Activated T-cell treated with anti-CD3 and anti-CD28 coated beads for 1 hour (primary cell): ENCODE results near the gene EEIG2.
"Not testable (repeated sequence)": the region's sequence is repeated elsewhere in the genome, so short reads cannot be mapped to it uniquely, and the experiment has no call there.

Experiments used
- DNase-seq: peaks from one replicate; pipeline ENCODE4 v3.0.0-alpha.2; 2020; ENCODE audit warnings: low read depth

The EEIG2 gene

GRCh38 chr1:108547493-108547892 lies 12.4 kb upstream of the EEIG2 start:
- DNase-seq: not testable (repeated sequence)

- no peak for DNase-seq
These were observed 8.6 kb upstream of the EEIG2 start for GRCh38 chr1:108551137-108551862.

GRCh38 chr1:108553905-108554304 lies 6.0 kb upstream of the EEIG2 start:
- no peak for DNase-seq

GRCh38 chr1:108554682-108555427 lies 5.0 kb upstream of the EEIG2 start:
- no peak for DNase-seq

GRCh38 chr1:108556066-108556465 lies 3.8 kb upstream of the EEIG2 start:
- DNase-seq: no peak

GRCh38 chr1:108556499-108556898 lies 3.4 kb upstream of the EEIG2 start:
- no peak for DNase-seq

GRCh38 chr1:108557296-108557695 lies 2.6 kb upstream of the EEIG2 start:
- DNase-seq: no peak

GRCh38 chr1:108560189-108560873 lies 431 bp downstream of the EEIG2 start:
- peak; percentile 15 for DNase-seq

- peak; percentile 13 for DNase-seq
These were observed 1.1 kb downstream of the EEIG2 start for GRCh38 chr1:108560874-108561459.

- peak; percentile 73 for DNase-seq
These were observed 1.9 kb downstream of the EEIG2 start for GRCh38 chr1:108561689-108562326.

- no peak for DNase-seq
These were observed 3.9 kb downstream of the EEIG2 start for GRCh38 chr1:108563808-108564207.

GRCh38 chr1:108565081-108565480 lies 5.2 kb downstream of the EEIG2 start:
- DNase-seq: no peak

- no peak for DNase-seq
These were observed 5.6 kb downstream of the EEIG2 start for GRCh38 chr1:108565512-108565911.

- no peak for DNase-seq
These were observed 8.7 kb downstream of the EEIG2 start for GRCh38 chr1:108568589-108568988.

- DNase-seq: no peak
These were observed 9.3 kb downstream of the EEIG2 start for GRCh38 chr1:108569097-108569728.

- no peak for DNase-seq
These were observed 10.2 kb downstream of the EEIG2 start for GRCh38 chr1:108570128-108570527.

- no peak for DNase-seq
These were observed 11.1 kb downstream of the EEIG2 start for GRCh38 chr1:108570998-108571401.

- DNase-seq: no peak
These were observed 12.3 kb downstream of the EEIG2 start for GRCh38 chr1:108572182-108572581.

GRCh38 chr1:108573183-108573582 lies 13.3 kb downstream of the EEIG2 start:
- no peak for DNase-seq

- DNase-seq: no peak
These were observed 14.1 kb downstream of the EEIG2 start for GRCh38 chr1:108574008-108574407.

GRCh38 chr1:108575375-108575774 lies 15.5 kb downstream of the EEIG2 start:
- no peak for DNase-seq
